H9 (cell line): ENCODE results near the gene OR10A6. TPM values are rescaled to one million over a fixed set of nuclear protein-coding genes. Genes with fewer than 3 reads are reported as not detected.

Experiments
- DNase-seq: peaks from one replicate; pipeline ENCODE4 v3.0.0-alpha.2; 2017
- H2AFZ ChIP-seq: one replicate; pipeline ENCODE4 v1.6.1; 2013; ENCODE audit warnings: mild to moderate bottlenecking, low read length, control low read depth, moderate library complexity
- H2AK5ac ChIP-seq: 2 replicates; pipeline ENCODE4 v1.6.1; 2013; ENCODE audit warnings: low read length, control low read depth, mixed read lengths; ENCODE audit not compliant: insufficient read length
- H2BK120ac ChIP-seq: one replicate; pipeline ENCODE4 v1.6.1; 2013; ENCODE audit warnings: low read depth, mild to moderate bottlenecking, low read length, control low read depth, inconsistent platforms; ENCODE audit not compliant: poor library complexity, severe bottlenecking
- H2BK12ac ChIP-seq: 2 replicates; pipeline ENCODE4 v1.6.1; 2013; ENCODE audit warnings: low read length, control low read depth, mixed read lengths, low read depth; ENCODE audit not compliant: insufficient read length
- H2BK15ac ChIP-seq: 2 replicates; pipeline ENCODE4 v1.6.1; 2013; ENCODE audit warnings: low read depth, low read length, control low read depth
- H2BK20ac ChIP-seq: one replicate; pipeline ENCODE4 v1.6.1; 2013; ENCODE audit warnings: low read depth, mild to moderate bottlenecking, low read length, control low read depth, inconsistent platforms; ENCODE audit not compliant: poor library complexity, severe bottlenecking
- H2BK5ac ChIP-seq: 2 replicates; pipeline ENCODE4 v1.6.1; 2013; ENCODE audit warnings: low read length, control low read depth, mixed read lengths; ENCODE audit not compliant: insufficient read length
- H3K14ac ChIP-seq: 2 replicates; pipeline ENCODE4 v1.6.1; 2013; ENCODE audit warnings: low read length, control low read depth; ENCODE audit not compliant: insufficient read depth
- H3K18ac ChIP-seq: 2 replicates; pipeline ENCODE4 v1.6.1; 2013; ENCODE audit warnings: low read depth, mild to moderate bottlenecking, mixed read lengths, low read length, control low read depth; ENCODE audit not compliant: insufficient read length
- H3K23ac ChIP-seq: 2 replicates; pipeline ENCODE4 v1.6.1; 2013; ENCODE audit warnings: low read length, control low read depth, mixed read lengths, low read depth; ENCODE audit not compliant: insufficient read length
- H3K23me2 ChIP-seq: 2 replicates; pipeline ENCODE4 v1.6.1; 2013; ENCODE audit warnings: low read depth, mild to moderate bottlenecking, mixed read lengths, low read length, control low read depth; ENCODE audit not compliant: insufficient read length, poor library complexity, severe bottlenecking
- H3K27ac ChIP-seq: 2 replicates; pipeline ENCODE4 v1.5.1; 2013; ENCODE audit warnings: low read length, control low read depth, mixed read lengths, low read depth; ENCODE audit not compliant: insufficient read length
- H3K27me3 ChIP-seq: 2 replicates; pipeline ENCODE4 v1.6.1; 2013; ENCODE audit warnings: low read length, control low read depth, inconsistent platforms; ENCODE audit not compliant: insufficient read depth
- H3K4ac ChIP-seq: 2 replicates; pipeline ENCODE4 v1.6.1; 2013; ENCODE audit warnings: low read depth, mild to moderate bottlenecking, control low read depth, inconsistent platforms, low read length, moderate library complexity
- H3K4me1 ChIP-seq: 2 replicates; pipeline ENCODE4 v1.6.1; 2013; ENCODE audit warnings: low read length, control low read depth, inconsistent platforms; ENCODE audit not compliant: insufficient read depth
- H3K4me2 ChIP-seq: 2 replicates; pipeline ENCODE4 v1.6.1; 2013; ENCODE audit warnings: low read length, control low read depth, mixed read lengths; ENCODE audit not compliant: insufficient read length, insufficient read depth
- H3K56ac ChIP-seq: 2 replicates; pipeline ENCODE4 v1.6.1; 2013; ENCODE audit warnings: low read depth, mild to moderate bottlenecking, mixed read lengths, low read length, control low read depth; ENCODE audit not compliant: insufficient read length
- H3K79me1 ChIP-seq: 2 replicates; pipeline ENCODE4 v1.6.1; 2013; ENCODE audit warnings: low read depth, mild to moderate bottlenecking, moderate library complexity, low read length, control low read depth, inconsistent platforms; ENCODE audit not compliant: insufficient read depth, poor library complexity, severe bottlenecking
- H3K79me2 ChIP-seq: 2 replicates; pipeline ENCODE4 v1.6.1; 2013; ENCODE audit warnings: low read length, control low read depth, inconsistent platforms; ENCODE audit not compliant: insufficient read depth
- H3K9ac ChIP-seq: 2 replicates; pipeline ENCODE4 v1.6.1; 2013; ENCODE audit warnings: low read length, control low read depth, mixed read lengths; ENCODE audit not compliant: insufficient read length; ENCODE audit errors: extremely low read depth
- H3K9me3 ChIP-seq: one replicate; pipeline ENCODE4 v1.6.1; 2013; ENCODE audit warnings: low read depth, low read length, inconsistent platforms; ENCODE audit not compliant: control insufficient read depth
- H3T11ph ChIP-seq: one replicate; pipeline ENCODE4 v1.6.1; 2013; ENCODE audit warnings: mild to moderate bottlenecking, low read length, control low read depth, inconsistent platforms
- H4K20me1 ChIP-seq: one replicate; pipeline ENCODE4 v1.6.1; 2013; ENCODE audit not compliant: control insufficient read depth, insufficient read length, insufficient read depth
- H4K5ac ChIP-seq: 2 replicates; pipeline ENCODE4 v1.6.1; 2013; ENCODE audit warnings: low read depth, mild to moderate bottlenecking, mixed read lengths, low read length, control low read depth; ENCODE audit not compliant: insufficient read length
- H4K8ac ChIP-seq: replicated peaks from 2 replicates; pipeline ENCODE4 v1.6.1; 2013; ENCODE audit warnings: low read length, control low read depth, mixed read lengths, low read depth; ENCODE audit not compliant: insufficient read length
- H4K91ac ChIP-seq: 2 replicates; pipeline ENCODE4 v1.6.1; 2013; ENCODE audit warnings: low read depth, mild to moderate bottlenecking, moderate library complexity, mixed read lengths, low read length, control low read depth; ENCODE audit not compliant: insufficient read length
- H3K27ac Mint-ChIP-seq, 3 experiments: 2 replicates in 2 of 3; 3 replicates in 1 of 3; pipeline ENCODE4 v1.8.0; 2020 to 2021; ENCODE audit warnings: mixed read lengths in 3 of 3, mild to moderate bottlenecking in 1 of 3, moderate library complexity in 1 of 3
- H3K27me3 Mint-ChIP-seq: 2 replicates; pipeline ENCODE4 v1.8.0; 2021; ENCODE audit warnings: low read depth, mild to moderate bottlenecking, moderate library complexity, mixed read lengths
- H3K36me3 Mint-ChIP-seq, 3 experiments: 2 replicates in 2 of 3; 3 replicates in 1 of 3; pipeline ENCODE4 v1.8.0; 2020 to 2021; ENCODE audit warnings: low read depth in 3 of 3, mixed read lengths in 3 of 3; ENCODE audit not compliant: insufficient read depth in 1 of 3
- H3K4me1 Mint-ChIP-seq, 2 experiments: 2 replicates each; pipeline ENCODE4 v1.8.0; 2020; ENCODE audit warnings: mixed read lengths in 2 of 2
- H3K4me3 Mint-ChIP-seq, 2 experiments: 2 replicates in 1 of 2; 3 replicates in 1 of 2; pipeline ENCODE4 v1.8.0; 2020 to 2021; ENCODE audit warnings: mild to moderate bottlenecking in 2 of 2, mixed read lengths in 2 of 2, moderate library complexity in 1 of 2
- H3K9me3 Mint-ChIP-seq, 2 experiments: 2 replicates in 1 of 2; 3 replicates in 1 of 2; pipeline ENCODE4 v1.8.0; 2020; ENCODE audit warnings: mild to moderate bottlenecking in 2 of 2, mixed read lengths in 2 of 2, moderate library complexity in 1 of 2
- CTCF ChIP-seq: fragments of 200-600 bp; sonication (generic); conservative IDR thresholded peaks from 3 replicates; pipeline ENCODE4 v1.8.0; 2021; ENCODE audit warnings: antibody characterized with exemption, mild to moderate bottlenecking
- WGBS: extraction: QIAGEN DNeasy Blood & Tissue Kit; methylation state at CpG from one replicate; pipeline ENCODE4 v1.1.7; 2013; ENCODE audit warnings: missing lambda C conversion rate, low lambda C conversion rate, mixed read lengths; ENCODE audit not compliant: insufficient read length; ENCODE audit errors: extremely low coverage; 5-methylcytosine and 5-hydroxymethylcytosine counted together
- total RNA-seq: library from RNA; stranded (reverse); gene quantifications from 2 replicates; pipeline ENCODE4 v1.2.1, GENCODE V29; 2021

OR10A6 gene
- total RNA-seq, 1 experiment from 2014 or later = not detected

DNA sequence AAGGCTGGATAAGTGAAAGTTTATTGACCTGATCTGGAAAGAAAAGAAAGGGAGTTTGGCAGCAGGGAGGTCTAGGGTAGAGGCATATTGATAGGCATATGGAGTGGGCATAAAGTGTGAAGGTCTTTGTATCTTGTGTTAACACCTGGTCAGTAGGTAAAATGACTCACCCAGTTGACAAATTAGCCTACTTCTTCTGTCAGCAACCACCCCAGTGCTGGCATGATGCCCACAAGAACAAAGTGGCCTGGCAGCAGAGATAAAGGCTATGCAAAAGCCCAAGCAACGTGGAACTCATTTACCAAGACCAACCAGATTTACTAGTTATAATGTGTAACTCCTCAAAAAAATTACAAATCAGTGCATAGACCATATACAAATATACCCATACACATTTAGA is 5.5 kb upstream of the OR10A6 start:
- no peak overlapping the region for H2BK20ac ChIP-seq
- no peak for DNase-seq
- no peaks in the 10 kb centered on the region for H3K36me3 Mint-ChIP-seq
- H3K4me1 ChIP-seq = no peaks in the 10 kb centered on the region
- no peak overlapping the region for H4K91ac ChIP-seq
- no peak overlapping the region for H4K8ac ChIP-seq
- no peak overlapping the region for H3K18ac ChIP-seq
- no peak overlapping the region for H3K14ac ChIP-seq
- H2AFZ ChIP-seq = no peak overlapping the region
- no peaks in the 10 kb centered on the region for H3K27me3 ChIP-seq
- H4K5ac ChIP-seq = no peak overlapping the region
- H3K27ac Mint-ChIP-seq = no peak overlapping the region; a peak in 1 of 7 replicates
- H3K4me2 ChIP-seq = no peak overlapping the region
- no peak overlapping the region for H2BK15ac ChIP-seq
- no peak overlapping the region for H3K23ac ChIP-seq
- H2BK120ac ChIP-seq = no peak overlapping the region
- H3K9me3 Mint-ChIP-seq = peaks cover 0 to 3% of the 10 kb centered on the region in 2 experiments; a peak in 2 of 5 replicates
- H3K27ac ChIP-seq = no peak overlapping the region
- no peak overlapping the region for H2BK12ac ChIP-seq
- no peaks in the 10 kb centered on the region for H3K9me3 ChIP-seq
- H3T11ph ChIP-seq = no peak overlapping the region
- H2AK5ac ChIP-seq = no peak overlapping the region
- H3K23me2 ChIP-seq = no peaks in the 10 kb centered on the region
- H2BK5ac ChIP-seq = no peak overlapping the region
- no peak overlapping the region for H3K4ac ChIP-seq
- H3K27me3 Mint-ChIP-seq = peaks cover 6% of the 10 kb centered on the region; the same call in 1 of the 2 replicates
- H3K9ac ChIP-seq = no peak overlapping the region
- WGBS = no CpG with 5 or more reads among the region's 1 CpG
- no peaks in the 10 kb centered on the region for H3K79me1 ChIP-seq
- no peak for TF ChIP-seq CTCF
- no peaks in the 10 kb centered on the region for H4K20me1 ChIP-seq
- H3K4me3 Mint-ChIP-seq = no peak overlapping the region
- H3K56ac ChIP-seq = no peak overlapping the region
- no peaks in the 10 kb centered on the region for H3K79me2 ChIP-seq
- H3K4me1 Mint-ChIP-seq = no peaks in the 10 kb centered on the region
